Measurements from ENCODE around the gene TMEM14C.

DNA sequence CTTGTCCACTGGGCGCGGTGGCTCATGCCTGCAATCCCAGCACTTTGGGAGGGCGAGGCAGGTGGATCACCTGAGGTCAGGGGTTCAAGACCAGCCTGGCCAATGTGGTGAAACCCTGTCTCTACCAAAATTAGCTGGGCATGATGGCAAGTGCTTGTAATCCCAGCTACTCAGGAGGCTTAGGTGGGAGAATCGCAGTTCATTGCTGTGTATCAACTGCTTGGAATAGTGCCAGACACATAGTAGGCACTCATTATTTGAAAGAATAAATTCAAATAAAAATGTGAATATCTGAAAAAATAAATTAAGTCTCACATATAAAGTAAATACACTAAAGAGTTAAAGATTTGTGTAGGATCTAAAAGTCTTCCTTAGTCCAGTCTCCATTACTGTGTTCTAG lies 26.2 kb upstream of the TMEM14C start:
- TF ChIP-seq, protein P1, sequence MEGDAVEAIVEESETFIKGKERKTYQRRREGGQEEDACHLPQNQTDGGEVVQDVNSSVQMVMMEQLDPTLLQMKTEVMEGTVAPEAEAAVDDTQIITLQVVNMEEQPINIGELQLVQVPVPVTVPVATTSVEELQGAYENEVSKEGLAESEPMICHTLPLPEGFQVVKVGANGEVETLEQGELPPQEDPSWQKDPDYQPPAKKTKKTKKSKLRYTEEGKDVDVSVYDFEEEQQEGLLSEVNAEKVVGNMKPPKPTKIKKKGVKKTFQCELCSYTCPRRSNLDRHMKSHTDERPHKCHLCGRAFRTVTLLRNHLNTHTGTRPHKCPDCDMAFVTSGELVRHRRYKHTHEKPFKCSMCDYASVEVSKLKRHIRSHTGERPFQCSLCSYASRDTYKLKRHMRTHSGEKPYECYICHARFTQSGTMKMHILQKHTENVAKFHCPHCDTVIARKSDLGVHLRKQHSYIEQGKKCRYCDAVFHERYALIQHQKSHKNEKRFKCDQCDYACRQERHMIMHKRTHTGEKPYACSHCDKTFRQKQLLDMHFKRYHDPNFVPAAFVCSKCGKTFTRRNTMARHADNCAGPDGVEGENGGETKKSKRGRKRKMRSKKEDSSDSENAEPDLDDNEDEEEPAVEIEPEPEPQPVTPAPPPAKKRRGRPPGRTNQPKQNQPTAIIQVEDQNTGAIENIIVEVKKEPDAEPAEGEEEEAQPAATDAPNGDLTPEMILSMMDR (conservative IDR thresholded peaks at IDR 0.05; ENCODE audit: low read depth in 2 of 2) = no peak
- TF ChIP-seq, protein P2, sequence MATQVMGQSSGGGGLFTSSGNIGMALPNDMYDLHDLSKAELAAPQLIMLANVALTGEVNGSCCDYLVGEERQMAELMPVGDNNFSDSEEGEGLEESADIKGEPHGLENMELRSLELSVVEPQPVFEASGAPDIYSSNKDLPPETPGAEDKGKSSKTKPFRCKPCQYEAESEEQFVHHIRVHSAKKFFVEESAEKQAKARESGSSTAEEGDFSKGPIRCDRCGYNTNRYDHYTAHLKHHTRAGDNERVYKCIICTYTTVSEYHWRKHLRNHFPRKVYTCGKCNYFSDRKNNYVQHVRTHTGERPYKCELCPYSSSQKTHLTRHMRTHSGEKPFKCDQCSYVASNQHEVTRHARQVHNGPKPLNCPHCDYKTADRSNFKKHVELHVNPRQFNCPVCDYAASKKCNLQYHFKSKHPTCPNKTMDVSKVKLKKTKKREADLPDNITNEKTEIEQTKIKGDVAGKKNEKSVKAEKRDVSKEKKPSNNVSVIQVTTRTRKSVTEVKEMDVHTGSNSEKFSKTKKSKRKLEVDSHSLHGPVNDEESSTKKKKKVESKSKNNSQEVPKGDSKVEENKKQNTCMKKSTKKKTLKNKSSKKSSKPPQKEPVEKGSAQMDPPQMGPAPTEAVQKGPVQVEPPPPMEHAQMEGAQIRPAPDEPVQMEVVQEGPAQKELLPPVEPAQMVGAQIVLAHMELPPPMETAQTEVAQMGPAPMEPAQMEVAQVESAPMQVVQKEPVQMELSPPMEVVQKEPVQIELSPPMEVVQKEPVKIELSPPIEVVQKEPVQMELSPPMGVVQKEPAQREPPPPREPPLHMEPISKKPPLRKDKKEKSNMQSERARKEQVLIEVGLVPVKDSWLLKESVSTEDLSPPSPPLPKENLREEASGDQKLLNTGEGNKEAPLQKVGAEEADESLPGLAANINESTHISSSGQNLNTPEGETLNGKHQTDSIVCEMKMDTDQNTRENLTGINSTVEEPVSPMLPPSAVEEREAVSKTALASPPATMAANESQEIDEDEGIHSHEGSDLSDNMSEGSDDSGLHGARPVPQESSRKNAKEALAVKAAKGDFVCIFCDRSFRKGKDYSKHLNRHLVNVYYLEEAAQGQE (IDR thresholded peaks at IDR 0.05; ENCODE audit: unreplicated experiment) = no peak
- TF ChIP-seq EZH2 (IDR thresholded peaks at IDR 0.05; ENCODE audit: low read depth, unreplicated experiment) (no peak), EZH2phosphoT487 (IDR thresholded peaks at IDR 0.05; ENCODE audit: unreplicated experiment) (no peak), POLR2AphosphoS5 (IDR thresholded peaks at IDR 0.05; ENCODE audit: low read depth) (no peak), JUNB (IDR thresholded peaks at IDR 0.05; ENCODE audit: unreplicated experiment) (no peak), ZNF114 (CRISPR knock-in tag; IDR thresholded peaks at IDR 0.05) (no peak), CREB1 (CRISPR knock-in tag; IDR thresholded peaks at IDR 0.05; ENCODE audit: low read depth) (no peak), STAT1 (IDR thresholded peaks at IDR 0.05; ENCODE audit: unreplicated experiment) (no peak)
- TF ChIP-seq, protein P3, sequence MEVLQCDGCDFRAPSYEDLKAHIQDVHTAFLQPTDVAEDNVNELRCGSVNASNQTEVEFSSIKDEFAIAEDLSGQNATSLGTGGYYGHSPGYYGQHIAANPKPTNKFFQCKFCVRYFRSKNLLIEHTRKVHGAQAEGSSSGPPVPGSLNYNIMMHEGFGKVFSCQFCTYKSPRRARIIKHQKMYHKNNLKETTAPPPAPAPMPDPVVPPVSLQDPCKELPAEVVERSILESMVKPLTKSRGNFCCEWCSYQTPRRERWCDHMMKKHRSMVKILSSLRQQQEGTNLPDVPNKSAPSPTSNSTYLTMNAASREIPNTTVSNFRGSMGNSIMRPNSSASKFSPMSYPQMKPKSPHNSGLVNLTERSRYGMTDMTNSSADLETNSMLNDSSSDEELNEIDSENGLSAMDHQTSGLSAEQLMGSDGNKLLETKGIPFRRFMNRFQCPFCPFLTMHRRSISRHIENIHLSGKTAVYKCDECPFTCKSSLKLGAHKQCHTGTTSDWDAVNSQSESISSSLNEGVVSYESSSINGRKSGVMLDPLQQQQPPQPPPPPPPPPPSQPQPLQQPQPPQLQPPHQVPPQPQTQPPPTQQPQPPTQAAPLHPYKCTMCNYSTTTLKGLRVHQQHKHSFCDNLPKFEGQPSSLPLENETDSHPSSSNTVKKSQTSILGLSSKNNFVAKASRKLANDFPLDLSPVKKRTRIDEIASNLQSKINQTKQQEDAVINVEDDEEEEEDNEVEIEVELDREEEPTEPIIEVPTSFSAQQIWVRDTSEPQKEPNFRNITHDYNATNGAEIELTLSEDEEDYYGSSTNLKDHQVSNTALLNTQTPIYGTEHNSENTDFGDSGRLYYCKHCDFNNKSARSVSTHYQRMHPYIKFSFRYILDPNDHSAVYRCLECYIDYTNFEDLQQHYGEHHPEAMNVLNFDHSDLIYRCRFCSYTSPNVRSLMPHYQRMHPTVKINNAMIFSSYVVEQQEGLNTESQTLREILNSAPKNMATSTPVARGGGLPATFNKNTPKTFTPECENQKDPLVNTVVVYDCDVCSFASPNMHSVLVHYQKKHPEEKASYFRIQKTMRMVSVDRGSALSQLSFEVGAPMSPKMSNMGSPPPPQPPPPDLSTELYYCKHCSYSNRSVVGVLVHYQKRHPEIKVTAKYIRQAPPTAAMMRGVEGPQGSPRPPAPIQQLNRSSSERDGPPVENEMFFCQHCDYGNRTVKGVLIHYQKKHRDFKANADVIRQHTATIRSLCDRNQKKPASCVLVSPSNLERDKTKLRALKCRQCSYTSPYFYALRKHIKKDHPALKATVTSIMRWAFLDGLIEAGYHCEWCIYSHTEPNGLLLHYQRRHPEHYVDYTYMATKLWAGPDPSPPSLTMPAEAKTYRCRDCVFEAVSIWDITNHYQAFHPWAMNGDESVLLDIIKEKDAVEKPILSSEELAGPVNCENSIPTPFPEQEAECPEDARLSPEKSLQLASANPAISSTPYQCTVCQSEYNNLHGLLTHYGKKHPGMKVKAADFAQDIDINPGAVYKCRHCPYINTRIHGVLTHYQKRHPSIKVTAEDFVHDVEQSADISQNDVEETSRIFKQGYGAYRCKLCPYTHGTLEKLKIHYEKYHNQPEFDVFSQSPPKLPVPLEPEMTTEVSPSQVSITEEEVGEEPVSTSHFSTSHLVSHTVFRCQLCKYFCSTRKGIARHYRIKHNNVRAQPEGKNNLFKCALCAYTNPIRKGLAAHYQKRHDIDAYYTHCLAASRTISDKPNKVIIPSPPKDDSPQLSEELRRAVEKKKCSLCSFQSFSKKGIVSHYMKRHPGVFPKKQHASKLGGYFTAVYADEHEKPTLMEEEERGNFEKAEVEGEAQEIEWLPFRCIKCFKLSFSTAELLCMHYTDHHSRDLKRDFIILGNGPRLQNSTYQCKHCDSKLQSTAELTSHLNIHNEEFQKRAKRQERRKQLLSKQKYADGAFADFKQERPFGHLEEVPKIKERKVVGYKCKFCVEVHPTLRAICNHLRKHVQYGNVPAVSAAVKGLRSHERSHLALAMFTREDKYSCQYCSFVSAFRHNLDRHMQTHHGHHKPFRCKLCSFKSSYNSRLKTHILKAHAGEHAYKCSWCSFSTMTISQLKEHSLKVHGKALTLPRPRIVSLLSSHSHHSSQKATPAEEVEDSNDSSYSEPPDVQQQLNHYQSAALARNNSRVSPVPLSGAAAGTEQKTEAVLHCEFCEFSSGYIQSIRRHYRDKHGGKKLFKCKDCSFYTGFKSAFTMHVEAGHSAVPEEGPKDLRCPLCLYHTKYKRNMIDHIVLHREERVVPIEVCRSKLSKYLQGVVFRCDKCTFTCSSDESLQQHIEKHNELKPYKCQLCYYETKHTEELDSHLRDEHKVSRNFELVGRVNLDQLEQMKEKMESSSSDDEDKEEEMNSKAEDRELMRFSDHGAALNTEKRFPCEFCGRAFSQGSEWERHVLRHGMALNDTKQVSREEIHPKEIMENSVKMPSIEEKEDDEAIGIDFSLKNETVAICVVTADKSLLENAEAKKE (CRISPR knock-in tag; IDR thresholded peaks at IDR 0.05) = no peak

Data from GM23338 (cell line).